Measurements from ENCODE around the gene UGGT2.

DNA sequence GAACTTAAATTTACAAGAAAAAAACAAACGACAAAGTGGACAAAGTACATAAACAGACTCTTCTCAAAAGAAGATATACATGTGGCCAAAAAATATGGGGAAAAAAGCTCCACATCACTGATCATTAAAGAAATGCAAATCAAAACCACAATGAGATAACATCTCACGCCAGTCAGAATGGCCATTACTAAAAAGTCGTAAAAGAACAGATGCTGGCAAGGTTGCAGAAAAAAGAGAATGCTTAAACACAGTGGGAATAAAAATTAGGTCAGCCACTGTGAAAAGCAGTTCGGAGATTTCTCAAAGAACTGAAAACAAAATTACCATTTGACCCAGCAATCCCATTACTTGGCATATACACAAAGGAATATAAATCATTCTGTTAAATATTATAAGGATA lies 132.7 kb downstream of the UGGT2 start:
- TF ChIP-seq, protein P1, sequence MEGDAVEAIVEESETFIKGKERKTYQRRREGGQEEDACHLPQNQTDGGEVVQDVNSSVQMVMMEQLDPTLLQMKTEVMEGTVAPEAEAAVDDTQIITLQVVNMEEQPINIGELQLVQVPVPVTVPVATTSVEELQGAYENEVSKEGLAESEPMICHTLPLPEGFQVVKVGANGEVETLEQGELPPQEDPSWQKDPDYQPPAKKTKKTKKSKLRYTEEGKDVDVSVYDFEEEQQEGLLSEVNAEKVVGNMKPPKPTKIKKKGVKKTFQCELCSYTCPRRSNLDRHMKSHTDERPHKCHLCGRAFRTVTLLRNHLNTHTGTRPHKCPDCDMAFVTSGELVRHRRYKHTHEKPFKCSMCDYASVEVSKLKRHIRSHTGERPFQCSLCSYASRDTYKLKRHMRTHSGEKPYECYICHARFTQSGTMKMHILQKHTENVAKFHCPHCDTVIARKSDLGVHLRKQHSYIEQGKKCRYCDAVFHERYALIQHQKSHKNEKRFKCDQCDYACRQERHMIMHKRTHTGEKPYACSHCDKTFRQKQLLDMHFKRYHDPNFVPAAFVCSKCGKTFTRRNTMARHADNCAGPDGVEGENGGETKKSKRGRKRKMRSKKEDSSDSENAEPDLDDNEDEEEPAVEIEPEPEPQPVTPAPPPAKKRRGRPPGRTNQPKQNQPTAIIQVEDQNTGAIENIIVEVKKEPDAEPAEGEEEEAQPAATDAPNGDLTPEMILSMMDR (IDR thresholded peaks at IDR 0.05): no peak
- TF ChIP-seq POLR2A (IDR thresholded peaks at IDR 0.05): no peak

Measured in adrenal gland (tissue), 5 donors.